ENCODE results near the gene DAZ1.
"Not testable (repeated sequence)": the region's sequence is repeated elsewhere in the genome, so short reads cannot be mapped to it uniquely, and the experiment has no call there.

DAZ1 gene, protein sequence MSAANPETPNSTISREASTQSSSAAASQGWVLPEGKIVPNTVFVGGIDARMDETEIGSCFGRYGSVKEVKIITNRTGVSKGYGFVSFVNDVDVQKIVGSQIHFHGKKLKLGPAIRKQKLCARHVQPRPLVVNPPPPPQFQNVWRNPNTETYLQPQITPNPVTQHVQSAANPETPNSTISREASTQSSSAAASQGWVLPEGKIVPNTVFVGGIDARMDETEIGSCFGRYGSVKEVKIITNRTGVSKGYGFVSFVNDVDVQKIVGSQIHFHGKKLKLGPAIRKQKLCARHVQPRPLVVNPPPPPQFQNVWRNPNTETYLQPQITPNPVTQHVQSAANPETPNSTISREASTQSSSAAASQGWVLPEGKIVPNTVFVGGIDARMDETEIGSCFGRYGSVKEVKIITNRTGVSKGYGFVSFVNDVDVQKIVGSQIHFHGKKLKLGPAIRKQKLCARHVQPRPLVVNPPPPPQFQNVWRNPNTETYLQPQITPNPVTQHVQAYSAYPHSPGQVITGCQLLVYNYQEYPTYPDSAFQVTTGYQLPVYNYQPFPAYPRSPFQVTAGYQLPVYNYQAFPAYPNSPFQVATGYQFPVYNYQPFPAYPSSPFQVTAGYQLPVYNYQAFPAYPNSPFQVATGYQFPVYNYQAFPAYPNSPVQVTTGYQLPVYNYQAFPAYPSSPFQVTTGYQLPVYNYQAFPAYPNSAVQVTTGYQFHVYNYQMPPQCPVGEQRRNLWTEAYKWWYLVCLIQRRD

DNA sequence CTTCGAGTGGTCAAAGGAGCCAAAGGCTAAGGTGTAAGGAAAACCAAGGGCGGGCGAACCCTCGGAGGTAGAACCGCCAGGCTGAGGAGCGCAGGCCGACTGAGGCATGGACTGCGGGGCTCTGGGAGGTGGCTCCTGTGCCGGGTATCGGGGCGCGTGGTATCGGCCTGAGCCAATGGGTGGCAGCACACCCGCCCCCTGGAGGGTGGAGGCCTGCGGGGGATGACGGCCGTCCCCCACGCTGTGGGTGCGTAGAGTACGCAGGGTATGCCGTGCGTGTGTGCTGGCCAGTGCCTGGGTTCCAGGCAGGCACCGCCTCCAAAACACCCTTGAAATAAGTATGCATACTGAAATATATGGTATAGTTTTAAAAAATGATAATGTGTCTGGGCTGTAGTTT lies at the start of gene DAZ1:
Gene DAZ1 (minus strand): TSS at position 101 of the 400 bp plus-strand sequence. CDS start 208 bp downstream, outside the sequence.
- not testable (repeated sequence) for DNase-seq

DNA sequence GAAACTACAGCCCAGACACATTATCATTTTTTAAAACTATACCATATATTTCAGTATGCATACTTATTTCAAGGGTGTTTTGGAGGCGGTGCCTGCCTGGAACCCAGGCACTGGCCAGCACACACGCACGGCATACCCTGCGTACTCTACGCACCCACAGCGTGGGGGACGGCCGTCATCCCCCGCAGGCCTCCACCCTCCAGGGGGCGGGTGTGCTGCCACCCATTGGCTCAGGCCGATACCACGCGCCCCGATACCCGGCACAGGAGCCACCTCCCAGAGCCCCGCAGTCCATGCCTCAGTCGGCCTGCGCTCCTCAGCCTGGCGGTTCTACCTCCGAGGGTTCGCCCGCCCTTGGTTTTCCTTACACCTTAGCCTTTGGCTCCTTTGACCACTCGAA lies 20.4 kb upstream of the DAZ1 start, which contains the start of gene DAZ2:
Gene DAZ2 (plus strand): TSS at position 301 of the 400 bp plus-strand sequence. CDS start 208 bp downstream, outside the sequence.
- not testable (repeated sequence) for DNase-seq

DNA sequence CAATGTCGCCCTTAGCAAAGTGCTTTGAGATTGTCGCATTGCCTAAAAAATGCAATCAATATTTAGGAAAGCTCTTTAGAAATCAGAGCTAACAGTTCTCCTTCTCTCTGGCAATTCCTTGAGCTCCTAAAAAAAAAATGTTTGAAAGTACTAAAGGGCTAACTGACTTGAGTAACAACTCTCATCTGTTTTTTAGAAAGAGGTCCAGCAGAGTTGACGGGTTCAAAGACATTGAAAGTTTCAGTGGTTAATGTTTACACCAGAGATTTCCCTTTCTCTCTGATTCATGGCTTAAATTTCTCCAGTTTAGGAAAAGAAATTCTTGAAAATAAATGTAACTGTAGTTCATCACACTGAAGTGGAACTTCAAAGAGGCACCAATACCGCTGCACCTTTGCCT lies 11.9 kb upstream of the DAZ1 start:
- not testable (repeated sequence) for DNase-seq

DNA sequence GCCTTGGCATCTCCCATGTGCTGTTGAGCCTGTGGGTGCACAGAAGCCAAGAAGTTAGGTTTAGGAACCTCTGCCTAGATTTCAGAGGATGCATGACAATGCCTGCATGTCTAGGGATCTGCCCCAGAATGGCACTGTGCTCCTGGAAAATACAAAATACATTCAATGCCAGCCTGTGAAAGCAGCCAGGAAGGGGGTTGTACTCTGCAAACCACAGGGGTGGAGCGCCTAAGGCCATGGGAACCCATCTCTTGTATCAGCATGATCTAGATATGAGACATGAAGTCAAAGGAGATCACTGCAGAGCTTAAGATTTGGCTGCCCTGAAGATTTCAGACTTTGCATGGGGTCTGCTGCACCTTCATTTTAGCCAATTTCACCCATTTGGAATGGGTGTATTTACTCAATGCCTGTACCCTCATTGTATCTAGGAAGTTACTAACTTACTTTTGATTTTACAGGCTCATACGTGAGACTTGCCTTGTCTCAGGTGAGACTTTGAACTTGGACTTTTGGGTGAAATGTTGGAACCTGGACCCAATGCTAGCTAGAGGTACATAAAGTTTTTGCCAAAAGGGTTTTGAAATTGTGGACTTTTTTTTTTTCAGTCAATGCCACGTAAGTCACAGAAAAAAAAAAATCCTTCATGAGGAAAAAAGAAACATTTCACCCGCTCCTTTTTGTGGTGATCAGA lies 11.1 kb upstream of the DAZ1 start:
- DNase-seq = not testable (repeated sequence)

DNA sequence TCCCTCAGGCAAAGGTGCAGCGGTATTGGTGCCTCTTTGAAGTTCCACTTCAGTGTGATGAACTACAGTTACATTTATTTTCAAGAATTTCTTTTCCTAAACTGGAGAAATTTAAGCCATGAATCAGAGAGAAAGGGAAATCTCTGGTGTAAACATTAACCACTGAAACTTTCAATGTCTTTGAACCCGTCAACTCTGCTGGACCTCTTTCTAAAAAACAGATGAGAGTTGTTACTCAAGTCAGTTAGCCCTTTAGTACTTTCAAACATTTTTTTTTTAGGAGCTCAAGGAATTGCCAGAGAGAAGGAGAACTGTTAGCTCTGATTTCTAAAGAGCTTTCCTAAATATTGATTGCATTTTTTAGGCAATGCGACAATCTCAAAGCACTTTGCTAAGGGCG lies 8.6 kb upstream of the DAZ1 start:
- not testable (repeated sequence) for DNase-seq
